Measurements from ENCODE around the gene PPIP5K2. TPM values are rescaled to one million over a fixed set of nuclear protein-coding genes. Genes with fewer than 3 reads are reported as not detected.

The PPIP5K2 gene
- total RNA-seq, 1 experiment from 2014 or later, result 67.2 TPM

DNA sequence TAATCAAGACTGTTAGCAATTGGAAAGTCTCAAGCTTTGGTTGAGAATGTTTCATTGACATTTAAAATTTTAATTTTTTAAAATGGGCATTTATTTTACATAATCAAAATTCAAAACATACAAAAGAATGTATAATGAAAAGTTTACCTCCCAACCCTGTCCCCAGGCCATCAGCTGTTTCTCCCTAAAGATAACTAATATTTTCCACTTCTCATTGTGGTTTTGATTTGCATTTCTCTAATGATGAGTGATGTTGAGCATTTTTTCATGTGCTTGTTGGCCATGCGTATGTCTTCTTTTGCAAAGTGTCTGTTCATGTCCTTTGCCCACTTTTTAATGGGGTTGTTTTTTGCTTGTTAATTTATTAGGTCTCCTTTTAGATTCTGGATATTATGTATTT, 127.0 kb downstream of the PPIP5K2 start:
- Mint-ChIP-seq H3K4me3 (ENCODE audit: low read depth, unreplicated experiment) (no peak overlapping the region), H3K4me1 (ENCODE audit: low read depth, unreplicated experiment) (no peaks in the 10 kb centered on the region), H3K36me3 (ENCODE audit: insufficient read depth, unreplicated experiment) (no peaks in the 10 kb centered on the region), H3K27ac (ENCODE audit: unreplicated experiment) (no peak overlapping the region), H3K27me3 (ENCODE audit: unreplicated experiment) (no peaks in the 10 kb centered on the region), H3K9me3 (ENCODE audit: low read depth, unreplicated experiment) (no peaks in the 10 kb centered on the region)
- no peak for DNase-seq
- CTCF ChIA-PET, result interaction anchor here (0.9 kb wide), 1 partner anchor 146 kb away, joined by 7 read pairs; no protein-coding TSS in a partner anchor
- TF ChIP-seq, protein P1, sequence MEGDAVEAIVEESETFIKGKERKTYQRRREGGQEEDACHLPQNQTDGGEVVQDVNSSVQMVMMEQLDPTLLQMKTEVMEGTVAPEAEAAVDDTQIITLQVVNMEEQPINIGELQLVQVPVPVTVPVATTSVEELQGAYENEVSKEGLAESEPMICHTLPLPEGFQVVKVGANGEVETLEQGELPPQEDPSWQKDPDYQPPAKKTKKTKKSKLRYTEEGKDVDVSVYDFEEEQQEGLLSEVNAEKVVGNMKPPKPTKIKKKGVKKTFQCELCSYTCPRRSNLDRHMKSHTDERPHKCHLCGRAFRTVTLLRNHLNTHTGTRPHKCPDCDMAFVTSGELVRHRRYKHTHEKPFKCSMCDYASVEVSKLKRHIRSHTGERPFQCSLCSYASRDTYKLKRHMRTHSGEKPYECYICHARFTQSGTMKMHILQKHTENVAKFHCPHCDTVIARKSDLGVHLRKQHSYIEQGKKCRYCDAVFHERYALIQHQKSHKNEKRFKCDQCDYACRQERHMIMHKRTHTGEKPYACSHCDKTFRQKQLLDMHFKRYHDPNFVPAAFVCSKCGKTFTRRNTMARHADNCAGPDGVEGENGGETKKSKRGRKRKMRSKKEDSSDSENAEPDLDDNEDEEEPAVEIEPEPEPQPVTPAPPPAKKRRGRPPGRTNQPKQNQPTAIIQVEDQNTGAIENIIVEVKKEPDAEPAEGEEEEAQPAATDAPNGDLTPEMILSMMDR (IDR thresholded peaks at IDR 0.05; ENCODE audit: unreplicated experiment), result no peak
- BruUV-seq (replicated peaks), result no TSS peak
- intact Hi-C loops (cut with micrococcal nuclease; ENCODE audit: unreplicated experiment), result no loop called here

DNA sequence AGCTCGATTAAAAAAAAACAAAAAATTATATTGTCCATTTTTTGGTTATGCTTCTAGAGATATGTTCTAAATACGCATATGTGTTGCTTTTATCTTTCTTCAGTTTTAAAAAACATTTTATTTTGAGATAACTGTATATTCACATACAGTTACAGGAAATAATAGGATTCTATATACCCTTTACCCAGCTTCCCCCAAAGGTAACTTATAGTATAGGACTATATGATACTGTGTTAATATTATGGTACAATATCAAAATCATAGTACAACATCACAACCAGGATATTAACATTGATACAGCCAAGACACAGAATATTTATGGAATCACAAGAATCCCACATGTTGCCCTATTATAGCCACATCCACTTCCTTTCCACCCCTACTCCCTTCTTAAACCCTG, 129.0 kb downstream of the PPIP5K2 start:
- no peak for DNase-seq
- Mint-ChIP-seq H3K9me3 (ENCODE audit: low read depth, unreplicated experiment) (no peaks in the 10 kb centered on the region), H3K4me1 (ENCODE audit: low read depth, unreplicated experiment) (no peaks in the 10 kb centered on the region), H3K27ac (ENCODE audit: unreplicated experiment) (no peak overlapping the region), H3K4me3 (ENCODE audit: low read depth, unreplicated experiment) (no peak overlapping the region), H3K27me3 (ENCODE audit: unreplicated experiment) (no peaks in the 10 kb centered on the region), H3K36me3 (ENCODE audit: insufficient read depth, unreplicated experiment) (no peaks in the 10 kb centered on the region)
- CTCF ChIA-PET, result no interaction called here
- no TSS peak for BruUV-seq (replicated peaks)
- TF ChIP-seq, protein P1 (IDR thresholded peaks at IDR 0.05; ENCODE audit: unreplicated experiment), result no peak
- intact Hi-C loops (cut with micrococcal nuclease; ENCODE audit: unreplicated experiment), result no loop called here

DNA sequence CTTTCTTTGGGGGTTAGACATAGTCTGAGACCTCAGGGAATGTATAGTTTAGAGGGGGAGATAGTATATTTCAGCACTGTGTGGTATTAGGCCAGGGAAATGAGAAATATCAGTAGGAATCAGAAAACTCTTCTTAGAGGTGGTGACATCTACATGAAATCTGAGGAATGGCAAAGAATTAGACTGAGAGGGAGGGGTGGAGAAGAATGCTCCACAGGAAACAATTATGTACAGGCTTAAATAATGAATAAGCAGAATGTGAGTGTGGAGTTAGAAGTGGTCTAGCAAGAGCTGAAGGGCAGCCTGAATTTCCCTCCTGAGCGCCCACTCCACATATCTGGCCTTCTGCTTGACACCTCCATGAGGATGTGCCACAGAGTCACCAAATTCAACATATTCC, 134.8 kb downstream of the PPIP5K2 start:
- intact Hi-C loops (cut with micrococcal nuclease; ENCODE audit: unreplicated experiment), result no loop called here
- H3K4me1 Mint-ChIP-seq (ENCODE audit: low read depth, unreplicated experiment), result no peaks in the 10 kb centered on the region
- DNase-seq, result no peak
- H3K36me3 Mint-ChIP-seq (ENCODE audit: insufficient read depth, unreplicated experiment), result peaks cover 19% of the 10 kb centered on the region
- BruUV-seq (replicated peaks), result no TSS peak
- no peak overlapping the region for H3K27ac Mint-ChIP-seq (ENCODE audit: unreplicated experiment)
- TF ChIP-seq, protein P1 (IDR thresholded peaks at IDR 0.05; ENCODE audit: unreplicated experiment), result no peak
- CTCF ChIA-PET, result no interaction called here
- no peaks in the 10 kb centered on the region for H3K9me3 Mint-ChIP-seq (ENCODE audit: low read depth, unreplicated experiment)
- H3K27me3 Mint-ChIP-seq (ENCODE audit: unreplicated experiment), result no peaks in the 10 kb centered on the region
- H3K4me3 Mint-ChIP-seq (ENCODE audit: low read depth, unreplicated experiment), result no peak overlapping the region

DNA sequence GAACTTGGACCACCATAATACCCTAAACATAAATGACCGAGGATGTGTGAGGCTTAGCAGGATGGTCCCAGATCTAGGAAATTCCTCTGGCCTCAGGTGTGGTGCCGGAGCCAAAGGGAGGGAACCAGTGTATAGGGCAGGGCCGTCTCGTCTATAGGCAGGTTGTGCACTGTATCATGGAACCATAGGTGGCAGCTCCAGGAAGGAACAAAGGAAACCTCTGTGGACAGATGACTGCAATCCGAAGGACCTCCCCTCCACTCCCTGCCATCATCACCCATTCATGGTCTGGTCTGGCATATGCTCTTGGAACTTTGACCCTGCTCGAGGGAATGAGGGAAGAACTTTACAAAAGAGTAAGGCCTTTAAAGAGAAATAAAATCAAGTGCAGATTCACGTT, 135.6 kb downstream of the PPIP5K2 start:
- DNase-seq, result no peak
- TF ChIP-seq, protein P1 (IDR thresholded peaks at IDR 0.05; ENCODE audit: unreplicated experiment), result no peak
- Mint-ChIP-seq H3K4me1 (ENCODE audit: low read depth, unreplicated experiment) (peaks cover 3% of the 10 kb centered on the region), H3K9me3 (ENCODE audit: low read depth, unreplicated experiment) (no peaks in the 10 kb centered on the region), H3K27me3 (ENCODE audit: unreplicated experiment) (no peaks in the 10 kb centered on the region), H3K4me3 (ENCODE audit: low read depth, unreplicated experiment) (no peak overlapping the region), H3K36me3 (ENCODE audit: insufficient read depth, unreplicated experiment) (peaks cover 23% of the 10 kb centered on the region), H3K27ac (ENCODE audit: unreplicated experiment) (no peak overlapping the region)
- BruUV-seq (replicated peaks), result no TSS peak
- intact Hi-C loops (cut with micrococcal nuclease; ENCODE audit: unreplicated experiment), result no loop called here
- CTCF ChIA-PET, result no interaction called here
